Measurements from ENCODE around the gene DLD. TPM values are rescaled to one million over a fixed set of nuclear protein-coding genes. Genes with fewer than 3 reads are reported as not detected.

DLD gene
- total RNA-seq, 2 donors from 2014 or later = 119 to 183 TPM

- no peaks in the 10 kb centered on the region for H3K9me3 ChIP-seq
- intact Hi-C loops (cut with DNase I) = loop anchor here (10.0 kb wide), 1 partner anchor 53 kb away; no protein-coding TSS in a partner anchor
- no peaks in the 10 kb centered on the region for H3K36me3 ChIP-seq
- H3K9ac ChIP-seq (ENCODE audit: low read depth in 2 of 2, low read length in 2 of 2) = no peak overlapping the region
- DNase-seq = no peak
- H3K4me1 ChIP-seq = no peaks in the 10 kb centered on the region
- H3K27ac ChIP-seq = no peak overlapping the region
- no peaks in the 10 kb centered on the region for H3K27me3 ChIP-seq
- H3K4me3 ChIP-seq = no peak overlapping the region
- TF ChIP-seq CTCF (IDR thresholded peaks at IDR 0.05) = no peak
Observed at GRCh38 chr7:107931740-107932515, 40.9 kb downstream of the DLD start.

DNA sequence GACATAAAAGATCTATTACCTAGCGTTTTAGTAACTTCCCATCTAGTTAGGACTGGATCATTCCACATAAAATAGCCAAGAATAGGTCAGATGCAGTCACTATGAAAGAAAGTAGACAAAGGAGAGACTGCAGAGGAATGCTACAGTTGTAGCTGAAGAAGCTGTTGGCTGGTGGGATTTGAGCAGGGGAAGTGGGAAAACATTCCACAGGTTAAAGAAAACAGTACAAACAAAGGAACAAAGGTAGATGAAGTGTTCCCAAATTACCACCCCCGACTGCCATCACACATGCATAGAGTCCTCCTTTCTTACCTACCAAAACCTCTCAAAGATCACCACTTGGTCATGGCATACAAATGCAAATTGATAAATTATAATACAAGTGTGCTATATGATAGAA is 41.8 kb downstream of the DLD start:
- H3K27me3 ChIP-seq = no peaks in the 10 kb centered on the region
- H3K36me3 ChIP-seq = no peaks in the 10 kb centered on the region
- H3K9ac ChIP-seq (ENCODE audit: low read depth in 2 of 2, low read length in 2 of 2) = no peak overlapping the region
- no peaks in the 10 kb centered on the region for H3K4me1 ChIP-seq
- no peak overlapping the region for H3K4me3 ChIP-seq
- no peaks in the 10 kb centered on the region for H3K9me3 ChIP-seq
- no peak overlapping the region for H3K27ac ChIP-seq
- no peak for TF ChIP-seq CTCF (IDR thresholded peaks at IDR 0.05)
- no peak for DNase-seq
- intact Hi-C loops (cut with DNase I) = loop anchor here (10.0 kb wide), 1 partner anchor 52 kb away; no protein-coding TSS in a partner anchor

GRCh38 chr7:107933386-107934013 is 42.5 kb downstream of the DLD start:
- Histone ChIP-seq H3K4me3 (no peak overlapping the region), H3K9ac (ENCODE audit: low read depth in 2 of 2, low read length in 2 of 2) (no peak overlapping the region), H3K9me3 (no peaks in the 10 kb centered on the region), H3K36me3 (no peaks in the 10 kb centered on the region), H3K27ac (no peak overlapping the region), H3K27me3 (no peaks in the 10 kb centered on the region), H3K4me1 (no peaks in the 10 kb centered on the region)
- TF ChIP-seq CTCF (IDR thresholded peaks at IDR 0.05) = no peak
- intact Hi-C loops (cut with DNase I) = loop anchor here (10.0 kb wide), 1 partner anchor 51 kb away; no protein-coding TSS in a partner anchor
- DNase-seq = no peak

DNA sequence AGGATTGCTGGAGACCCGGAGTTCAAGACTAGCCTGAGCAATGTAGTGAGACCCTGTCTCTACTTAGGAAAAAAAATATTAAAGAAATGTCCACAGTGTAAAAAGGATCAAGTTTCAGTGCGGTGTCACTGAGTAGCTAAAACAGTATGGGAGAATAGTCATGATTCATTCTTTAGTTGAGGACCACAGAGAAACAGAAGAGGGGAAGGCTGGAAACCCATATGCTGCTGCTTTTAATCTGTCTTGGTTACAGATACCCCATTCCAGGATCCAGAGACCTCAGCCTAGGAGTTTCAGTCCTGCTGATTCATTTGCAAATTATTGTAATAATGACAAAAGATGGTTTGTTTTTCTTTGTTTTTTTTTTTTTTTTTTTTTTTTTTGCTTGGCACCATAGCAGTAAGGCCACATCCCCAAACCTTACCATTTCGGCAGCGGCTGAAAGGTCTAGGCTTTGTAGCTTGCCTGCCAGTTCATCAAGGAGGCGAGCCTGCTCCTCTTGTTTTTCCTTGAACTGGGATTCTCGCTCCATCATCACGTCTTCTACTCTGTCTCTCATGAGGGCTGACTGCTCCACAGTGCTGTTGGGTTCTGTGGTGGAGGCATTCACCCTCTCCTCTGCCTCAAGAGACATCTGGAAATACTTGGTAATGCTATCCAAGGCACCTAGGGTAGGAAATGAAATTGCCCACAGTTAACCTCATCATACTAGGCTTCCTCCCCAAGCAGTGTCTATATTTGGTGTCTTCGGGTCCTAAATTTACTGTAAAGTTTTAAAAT is 44.2 kb downstream of the DLD start:
- no peak for TF ChIP-seq CTCF (IDR thresholded peaks at IDR 0.05)
- peaks cover 7% of the 10 kb centered on the region for H3K36me3 ChIP-seq
- H3K27me3 ChIP-seq = no peaks in the 10 kb centered on the region
- DNase-seq = no peak
- no peaks in the 10 kb centered on the region for H3K4me1 ChIP-seq
- no peak overlapping the region for H3K4me3 ChIP-seq
- no peak overlapping the region for H3K27ac ChIP-seq
- no peaks in the 10 kb centered on the region for H3K9me3 ChIP-seq
- intact Hi-C loops (cut with DNase I) = loop anchor here (10.0 kb wide), 1 partner anchor 50 kb away; no protein-coding TSS in a partner anchor
- H3K9ac ChIP-seq (ENCODE audit: low read depth in 2 of 2, low read length in 2 of 2) = no peak overlapping the region

DNA sequence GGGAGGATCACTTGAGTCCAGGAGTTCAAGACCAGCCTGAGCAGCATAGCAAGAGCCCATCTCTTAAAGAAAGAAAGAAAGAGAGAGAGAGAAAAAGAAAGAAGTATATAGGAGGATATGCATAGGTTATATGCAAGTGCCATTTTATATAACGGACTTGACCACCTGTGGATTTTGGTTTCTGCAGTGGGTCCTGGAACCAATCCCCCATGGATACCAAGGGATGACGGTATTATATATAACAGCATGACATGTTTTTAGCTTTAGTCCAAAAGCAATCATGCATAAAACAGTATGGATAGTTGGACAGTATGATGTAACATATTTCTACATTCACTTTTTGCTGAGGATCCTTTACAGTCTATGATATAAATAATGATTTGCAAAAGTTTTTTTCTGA is 45.3 kb downstream of the DLD start:
- intact Hi-C loops (cut with DNase I) = loop anchor here (10.0 kb wide), 1 partner anchor 48 kb away; no protein-coding TSS in a partner anchor

More for the DNA sequence above, 45.3 kb downstream of the DLD start:
- no peak for TF ChIP-seq CTCF (IDR thresholded peaks at IDR 0.05)
- Histone ChIP-seq H3K9me3 (no peaks in the 10 kb centered on the region), H3K27me3 (no peaks in the 10 kb centered on the region), H3K27ac (no peak overlapping the region), H3K36me3 (peaks cover 12% of the 10 kb centered on the region), H3K9ac (ENCODE audit: low read depth in 2 of 2, low read length in 2 of 2) (no peak overlapping the region), H3K4me3 (no peak overlapping the region), H3K4me1 (no peaks in the 10 kb centered on the region)
- DNase-seq = no peak
